ENCODE results near the gene SPG21.

Gene SPG21

GRCh38 chr15:64943512-64944225, 46.0 kb downstream of the SPG21 start:
- no peak for DNase-seq (ENCODE audit: low read depth in 1 of 2, low spot score in 1 of 2)

- DNase-seq (ENCODE audit: low read depth in 1 of 2, low spot score in 1 of 2), result no peak
These were observed 47.4 kb downstream of the SPG21 start for GRCh38 chr15:64942356-64942755.

GRCh38 chr15:64938192-64938591, 51.5 kb downstream of the SPG21 start:
- DNase-seq (ENCODE audit: low read depth in 1 of 2, low spot score in 1 of 2), result no peak

- DNase-seq (ENCODE audit: low read depth in 1 of 2, low spot score in 1 of 2), result no peak
These were observed 55.7 kb downstream of the SPG21 start for GRCh38 chr15:64934023-64934422.

- DNase-seq (ENCODE audit: low read depth in 1 of 2, low spot score in 1 of 2), result no peak
These were observed 58.3 kb downstream of the SPG21 start for GRCh38 chr15:64931381-64931780.

- no peak for DNase-seq (ENCODE audit: low read depth in 1 of 2, low spot score in 1 of 2)
These were observed 58.8 kb downstream of the SPG21 start for GRCh38 chr15:64930778-64931371.

GRCh38 chr15:64930019-64930652, 59.6 kb downstream of the SPG21 start:
- DNase-seq (ENCODE audit: low read depth in 1 of 2, low spot score in 1 of 2), result no peak

- DNase-seq (ENCODE audit: low read depth in 1 of 2, low spot score in 1 of 2), result no peak
These were observed 61.0 kb downstream of the SPG21 start for GRCh38 chr15:64928626-64929220.

- DNase-seq (ENCODE audit: low read depth in 1 of 2, low spot score in 1 of 2), result no peak
These were observed 63.1 kb downstream of the SPG21 start for GRCh38 chr15:64926661-64927060.

GRCh38 chr15:64925335-64926330, 64.1 kb downstream of the SPG21 start:
- DNase-seq (ENCODE audit: low read depth in 1 of 2, low spot score in 1 of 2), result no peak

- no peak for DNase-seq (ENCODE audit: low read depth in 1 of 2, low spot score in 1 of 2)
These were observed 66.2 kb downstream of the SPG21 start for GRCh38 chr15:64923546-64923945.

GRCh38 chr15:64921711-64922110, 68.0 kb downstream of the SPG21 start:
- DNase-seq (ENCODE audit: low read depth in 1 of 2, low spot score in 1 of 2), result no peak

GRCh38 chr15:64919721-64920120, 70.0 kb downstream of the SPG21 start:
- DNase-seq (ENCODE audit: low read depth in 1 of 2, low spot score in 1 of 2), result no peak

GRCh38 chr15:64917211-64917610, 72.5 kb downstream of the SPG21 start:
- no peak for DNase-seq (ENCODE audit: low read depth in 1 of 2, low spot score in 1 of 2)

GRCh38 chr15:64916365-64916764, 73.3 kb downstream of the SPG21 start:
- no peak for DNase-seq (ENCODE audit: low read depth in 1 of 2, low spot score in 1 of 2)

GRCh38 chr15:64915518-64916227, 74.0 kb downstream of the SPG21 start:
- DNase-seq (ENCODE audit: low read depth in 1 of 2, low spot score in 1 of 2), result no peak

All from stimulated activated CD4-positive, alpha-beta T cell treated with anti-CD3 and anti-CD28 coated beads, Interleukin-15, amount 100 ng/mL, for 1 hour (primary cell).